ENCODE measurements around the gene RHOC. TPM values are rescaled to one million over a fixed set of nuclear protein-coding genes. Genes with fewer than 3 reads are reported as not detected.

Gene RHOC
- total and polyA plus RNA-seq, 2 donors (not counting 1 experiment from before 2014, with no cell fraction given): 21.0 to 28.3 TPM

- no peaks in the 10 kb centered on the region for H3K79me2 ChIP-seq (ENCODE audit: control insufficient read depth, insufficient read depth, low read length)
- TF ChIP-seq CTCF (IDR thresholded peaks at IDR 0.05): no peak
- no peak for TF ChIP-seq EZH2 (IDR thresholded peaks at IDR 0.05; ENCODE audit: borderline replicate concordance, insufficient read depth, low read depth, low read length, poor library complexity, severe bottlenecking)
- WGBS (ENCODE audit: insufficient coverage): 91% methylated on average over 10 of the region's 13 CpGs
- no peaks in the 10 kb centered on the region for H3K27me3 ChIP-seq (replicated peaks in 1 of 4; ENCODE audit: control extremely low read depth in 1 of 4, control insufficient read depth in 3 of 4, insufficient read depth in 4 of 4, low read length in 3 of 4)
- intact Hi-C loops (cut with micrococcal nuclease): loop anchor here (2.0 kb wide), 2 partner anchors 15 to 25 kb away; partner anchors contain the start of genes MOV10 and PPM1J
- H3K4me3 ChIP-seq (ENCODE audit: control extremely low read depth in 1 of 5, extremely low read depth in 1 of 5, insufficient read depth in 1 of 5, low read depth in 2 of 5, low read length in 4 of 5): no peak overlapping the region
- H3K9me3 ChIP-seq (ENCODE audit: control extremely low read depth in 1 of 3, control insufficient read depth in 2 of 3, insufficient read depth in 1 of 3, low read length in 2 of 3): no peaks in the 10 kb centered on the region
- peak overlapping the region; percentile 79 to 86 for H3K27ac ChIP-seq (ENCODE audit: low read length in 2 of 2)
- Mint-ChIP-seq H3K4me1 (peaks cover 54% of the 10 kb centered on the region), H3K4me3 (peak overlapping the region; percentile 77), H3K27ac (peak overlapping the region; percentile 96), H3K9me3 (ENCODE audit: insufficient read depth) (no peaks in the 10 kb centered on the region), H3K27me3 (no peaks in the 10 kb centered on the region)
- peaks cover 0 to 10% of the 10 kb centered on the region in 2 experiments for H3K36me3 ChIP-seq (replicated peaks in 1 of 2; ENCODE audit: control extremely low read depth in 1 of 2, control insufficient read depth in 1 of 2, extremely low read depth in 1 of 2, insufficient read depth in 2 of 2, low read length in 1 of 2)
- DNase-seq: no peak
- H3K9ac ChIP-seq (ENCODE audit: low read length): no peak overlapping the region
- H4K20me1 ChIP-seq (ENCODE audit: control insufficient read depth, insufficient read depth, low read length, poor library complexity, severe bottlenecking): no peaks in the 10 kb centered on the region
- peak overlapping the region; percentile 69 for H3K4me2 ChIP-seq (replicated peaks; ENCODE audit: low read depth, low read length, poor library complexity, severe bottlenecking)
- ATAC-seq (ENCODE audit: low read depth): no peak
- CTCF ChIA-PET: interaction anchor here (1.0 to 4.0 kb wide), 8 partner anchors 9 to 309 kb away, joined by 3 to 24 read pairs (median 6); partner anchors contain the start of genes MOV10 and PPM1J
- H3K4me1 ChIP-seq (ENCODE audit: control insufficient read depth in 2 of 2, insufficient read depth in 2 of 2, low read length in 2 of 2): peaks cover 39 to 49% of the 10 kb centered on the region in 2 donors
- no peak overlapping the region for H2AFZ ChIP-seq (ENCODE audit: insufficient read depth, low read depth, low read length, poor library complexity, severe bottlenecking)
- POLR2A ChIA-PET: interaction anchor here (0.6 to 1.3 kb wide), 2 partner anchors 24 to 155 kb away, joined by 3 read pairs; no protein-coding TSS in a partner anchor
These were observed 7.3 kb downstream of the RHOC start for GRCh38 chr1:112699425-112700144.

Data from B cell (primary cell).